ENCODE data around the gene TOM1. TPM values are rescaled to one million over a fixed set of nuclear protein-coding genes. Genes with fewer than 3 reads are reported as not detected.

TOM1 gene
- total and polyA plus RNA-seq, 3 donors from 2014 or later = 65.7 to 68.0 (median 66.2) TPM

GRCh38 chr22:35378621-35379020, 78.9 kb downstream of the TOM1 start:
- Histone ChIP-seq H3K27ac (peak overlapping the region; percentile 65 to 89), H3K27me3 (no peaks in the 10 kb centered on the region), H3K4me3 (no peak overlapping the region), H3K36me3 (ENCODE audit: low read depth, missing control alignments) (no peaks in the 10 kb centered on the region), H3K4me1 (peaks cover 48% of the 10 kb centered on the region), H3K9me3 (no peaks in the 10 kb centered on the region)
- WGBS, 2 donors = 31 to 38% methylated on average over 3 of the region's 3 CpGs
- intact Hi-C loops (cut with DNase I; ENCODE audit: low total_unique reads) = no loop called here
- DNase-seq = peak; percentile 47
- TF ChIP-seq POLR2A (IDR thresholded peaks at IDR 0.05) = no peak
- TF ChIP-seq CTCF (IDR thresholded peaks at IDR 0.05) = no peak

GRCh38 chr22:35379146-35379993, 79.7 kb downstream of the TOM1 start:
- H3K27ac ChIP-seq = peak overlapping the region; percentile 65 to 89
- H3K9me3 ChIP-seq = no peaks in the 10 kb centered on the region
- peaks cover 52% of the 10 kb centered on the region for H3K4me1 ChIP-seq
- H3K27me3 ChIP-seq = no peaks in the 10 kb centered on the region
- no peaks in the 10 kb centered on the region for H3K36me3 ChIP-seq (ENCODE audit: low read depth, missing control alignments)
- no peak overlapping the region for H3K4me3 ChIP-seq
- intact Hi-C loops (cut with DNase I; ENCODE audit: low total_unique reads) = no loop called here
- 65 to 69% methylated on average over 10 of the region's 10 CpGs for WGBS, 2 donors
- TF ChIP-seq POLR2A (IDR thresholded peaks at IDR 0.05) (no peak), CTCF (IDR thresholded peaks at IDR 0.05) (no peak)
- DNase-seq = no peak

- Histone ChIP-seq H3K9me3 (no peaks in the 10 kb centered on the region), H3K27ac (peak overlapping the region; percentile 56 to 89), H3K4me3 (no peak overlapping the region), H3K4me1 (peaks cover 52% of the 10 kb centered on the region), H3K36me3 (ENCODE audit: low read depth, missing control alignments) (no peaks in the 10 kb centered on the region), H3K27me3 (no peaks in the 10 kb centered on the region)
- 80 to 83% methylated on average over 6 of the region's 6 CpGs for WGBS, 2 donors
- intact Hi-C loops (cut with DNase I; ENCODE audit: low total_unique reads) = no loop called here
- DNase-seq = no peak
- TF ChIP-seq POLR2A (IDR thresholded peaks at IDR 0.05) (no peak), CTCF (IDR thresholded peaks at IDR 0.05) (no peak)
Measured at GRCh38 chr22:35380013-35380412, 80.3 kb downstream of the TOM1 start.

- Histone ChIP-seq H3K27me3 (no peaks in the 10 kb centered on the region), H3K4me3 (peak within 1 kb of the TSS; percentile 59 to 74), H3K9me3 (no peaks in the 10 kb centered on the region), H3K27ac (peak within 1 kb of the TSS; percentile 56 to 89), H3K4me1 (peaks cover 52% of the 10 kb centered on the region), H3K36me3 (ENCODE audit: low read depth, missing control alignments) (no peaks in the 10 kb centered on the region)
- 3 to 23% methylated on average over 3 to 46 of the region's 47 CpGs for WGBS, 2 donors
- TF ChIP-seq POLR2A (IDR thresholded peaks at IDR 0.05) (no peak), CTCF (IDR thresholded peaks at IDR 0.05) (no peak)
- DNase-seq = peak; percentile 92
- intact Hi-C loops (cut with DNase I; ENCODE audit: low total_unique reads) = no loop called here
Measured at GRCh38 chr22:35380537-35381423, 81.1 kb downstream of the TOM1 start, which contains the start of gene HMOX1. HMOX1 (plus strand) TSS chr22:35381096; CDS start chr22:35381174, 78 bp downstream.

Data from testis (tissue), 3 donors.